ENCODE results near the gene KAT8.

The KAT8 gene

DNA sequence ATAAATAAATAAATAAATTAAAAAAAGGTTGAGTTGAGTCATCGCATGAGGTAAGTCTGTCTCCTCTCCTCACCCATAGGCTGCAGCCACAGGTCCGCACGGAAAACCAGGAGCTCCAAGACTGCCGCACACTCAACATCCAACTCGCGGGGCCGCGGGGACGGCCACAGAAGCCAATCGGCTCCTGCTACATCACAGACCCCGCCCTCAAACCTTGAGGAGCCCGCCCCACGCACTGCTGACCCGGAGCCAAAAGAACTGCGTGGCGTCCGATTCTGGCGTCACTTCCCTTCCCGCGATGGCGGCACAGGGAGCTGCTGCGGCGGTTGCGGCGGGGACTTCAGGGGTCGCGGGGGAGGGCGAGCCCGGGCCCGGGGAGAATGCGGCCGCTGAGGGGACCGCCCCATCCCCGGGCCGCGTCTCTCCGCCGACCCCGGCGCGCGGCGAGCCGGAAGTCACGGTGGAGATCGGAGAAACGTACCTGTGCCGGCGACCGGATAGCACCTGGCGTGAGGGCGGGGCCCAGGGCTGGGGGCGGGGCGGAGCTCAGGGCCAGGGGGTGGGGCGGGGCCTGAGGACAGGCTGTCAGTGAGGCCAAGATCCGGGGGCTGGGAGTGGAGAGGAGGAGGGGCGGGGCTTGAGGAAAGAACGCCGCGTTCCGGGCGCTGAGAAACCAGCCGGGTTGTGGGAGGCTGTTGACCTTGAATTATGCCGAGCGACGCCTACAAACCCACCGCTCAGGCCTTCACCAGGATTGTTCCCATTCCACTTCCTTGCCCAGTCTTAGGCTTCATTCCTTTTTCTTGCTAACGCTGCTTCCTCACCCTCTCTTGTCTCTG, at the start of gene KAT8:
TSS of gene KAT8 (plus strand) at position 281 of the 839 bp plus-strand sequence. CDS start at position 299, 18 bp downstream.
- peak; percentile 97 for DNase-seq (ENCODE audit: low spot score)

GRCh38 chr16:31071861-31072260, 45.6 kb upstream of the KAT8 start:
- no peak for DNase-seq (ENCODE audit: low spot score)

DNA sequence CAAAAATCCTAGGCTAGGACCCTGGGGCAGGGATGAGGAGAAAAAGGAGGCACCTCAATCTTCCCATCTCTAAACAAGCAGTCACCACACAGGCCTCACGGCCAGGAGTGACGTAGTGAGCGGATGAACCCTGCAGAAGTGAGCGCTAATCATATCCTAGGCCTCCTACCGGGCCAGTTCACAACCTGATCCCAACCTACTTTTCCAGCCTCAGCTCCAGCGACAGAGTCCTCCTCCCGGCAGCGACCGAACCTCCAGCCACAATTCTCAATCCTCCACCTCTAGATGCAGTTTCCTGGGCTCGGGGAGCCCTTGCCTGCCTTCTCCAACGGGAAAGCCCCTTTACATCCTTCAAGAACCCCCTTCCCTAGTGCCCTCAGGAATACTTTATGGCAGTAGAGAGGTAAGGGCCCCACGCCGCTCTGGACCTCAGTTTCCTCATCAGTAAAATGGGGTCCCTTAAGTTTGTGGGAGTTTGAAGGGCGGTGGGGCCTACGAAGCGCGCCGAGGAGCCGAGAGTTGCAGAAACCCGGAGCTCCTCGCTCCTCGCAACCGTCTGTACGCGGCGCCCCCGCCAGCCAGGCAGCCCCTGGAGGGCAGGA, 44.8 kb upstream of the KAT8 start:
- DNase-seq (ENCODE audit: low spot score): peak; percentile 26

GRCh38 chr16:31073142-31073969, 44.1 kb upstream of the KAT8 start:
- peak; percentile 83 for DNase-seq (ENCODE audit: low spot score)

DNA sequence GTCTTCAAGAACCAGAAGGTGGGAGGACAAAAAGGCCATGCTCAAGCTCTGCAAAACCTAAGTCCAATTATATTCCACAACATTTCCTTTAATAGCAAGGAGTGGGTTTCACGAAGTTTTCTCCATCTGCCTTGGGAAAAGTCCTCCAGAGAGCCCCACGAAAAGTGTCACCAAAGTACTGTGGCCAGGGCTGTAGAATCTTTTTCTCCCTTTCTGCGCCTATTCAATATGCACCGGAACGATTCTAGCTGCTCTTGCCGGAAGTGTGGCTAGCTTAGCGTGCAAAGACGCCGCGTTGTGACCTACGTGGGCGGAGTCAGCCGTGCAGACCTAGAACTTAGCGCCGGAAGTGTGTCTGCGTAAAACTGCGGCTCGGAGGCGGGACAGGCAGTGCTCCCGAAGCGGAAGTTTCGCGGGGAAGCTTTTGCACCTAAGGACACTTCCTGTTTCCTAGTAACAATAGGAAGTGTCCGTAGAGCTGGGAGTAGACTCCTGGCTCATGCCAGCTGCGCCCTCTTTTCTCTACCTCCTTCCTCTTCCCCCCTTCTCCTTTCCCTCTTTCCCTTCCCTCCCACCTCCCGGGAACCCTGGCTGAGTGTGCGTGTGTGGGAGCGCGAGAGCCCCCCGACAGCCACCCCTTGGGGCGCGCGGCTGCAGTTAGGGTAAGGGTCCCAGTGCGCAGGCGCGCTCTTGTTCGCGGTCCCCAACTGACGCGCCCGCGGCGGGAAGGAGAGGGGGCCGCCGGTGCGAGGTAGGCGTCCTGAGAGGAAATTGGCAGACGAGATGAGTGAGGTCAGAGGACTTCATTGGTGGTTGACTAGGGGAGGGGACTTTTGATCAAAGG, 43.3 kb upstream of the KAT8 start, which contains the start of the genes ZNF646 and ZNF668:
TSS of gene ZNF646 (plus strand) at position 453 of the 844 bp plus-strand sequence. CDS start 1,903 bp downstream, outside the sequence.
TSS of gene ZNF668 (minus strand) at position 271 of the 844 bp plus-strand sequence. CDS start 9,781 bp downstream, outside the sequence.
- DNase-seq (ENCODE audit: low spot score): peak; percentile 98

DNA sequence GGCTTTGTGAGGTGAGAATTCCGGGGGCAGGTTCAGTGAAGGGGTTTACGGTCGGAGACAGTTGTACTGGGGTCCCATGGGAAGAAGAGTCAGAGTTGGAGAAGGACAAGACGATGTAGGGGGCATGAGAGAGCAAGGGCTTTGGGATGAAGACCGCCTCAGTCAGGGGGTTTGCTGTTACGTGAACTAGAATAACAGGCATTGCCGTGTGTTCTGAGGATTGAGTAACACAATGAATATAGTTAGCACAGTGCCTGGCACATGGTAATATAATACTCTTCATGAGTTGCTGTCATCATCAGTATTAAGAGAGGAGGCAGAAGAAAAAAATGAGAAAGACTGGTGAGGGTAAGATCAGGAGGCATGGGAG, 42.7 kb upstream of the KAT8 start:
- DNase-seq (ENCODE audit: low spot score): no peak

GRCh38 chr16:31076319-31076718, 41.1 kb upstream of the KAT8 start:
- DNase-seq (ENCODE audit: low spot score): no peak

DNA sequence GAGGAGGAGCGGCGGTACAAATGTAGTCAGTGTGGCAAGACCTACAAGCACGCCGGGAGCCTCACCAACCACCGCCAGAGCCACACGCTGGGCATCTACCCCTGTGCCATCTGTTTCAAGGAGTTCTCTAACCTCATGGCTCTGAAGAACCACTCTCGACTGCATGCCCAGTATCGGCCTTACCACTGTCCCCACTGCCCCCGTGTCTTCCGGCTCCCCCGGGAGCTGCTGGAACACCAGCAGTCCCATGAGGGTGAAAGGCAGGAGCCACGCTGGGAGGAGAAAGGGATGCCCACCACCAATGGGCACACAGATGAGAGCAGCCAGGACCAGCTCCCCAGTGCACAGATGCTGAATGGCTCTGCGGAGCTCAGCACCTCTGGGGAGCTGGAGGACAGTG, 40.4 kb upstream of the KAT8 start:
- DNase-seq (ENCODE audit: low spot score): no peak

GRCh38 chr16:31077592-31078396, 39.7 kb upstream of the KAT8 start:
- no peak for DNase-seq (ENCODE audit: low spot score)

GRCh38 chr16:31078597-31079341, 38.7 kb upstream of the KAT8 start:
- no peak for DNase-seq (ENCODE audit: low spot score)

GRCh38 chr16:31079342-31079944, 38.0 kb upstream of the KAT8 start:
- no peak for DNase-seq (ENCODE audit: low spot score)

- no peak for DNase-seq (ENCODE audit: low spot score)
Measured at GRCh38 chr16:31080035-31080629, 37.3 kb upstream of the KAT8 start.

- no peak for DNase-seq (ENCODE audit: low spot score)
Measured at GRCh38 chr16:31080756-31081419, 36.6 kb upstream of the KAT8 start.

DNA sequence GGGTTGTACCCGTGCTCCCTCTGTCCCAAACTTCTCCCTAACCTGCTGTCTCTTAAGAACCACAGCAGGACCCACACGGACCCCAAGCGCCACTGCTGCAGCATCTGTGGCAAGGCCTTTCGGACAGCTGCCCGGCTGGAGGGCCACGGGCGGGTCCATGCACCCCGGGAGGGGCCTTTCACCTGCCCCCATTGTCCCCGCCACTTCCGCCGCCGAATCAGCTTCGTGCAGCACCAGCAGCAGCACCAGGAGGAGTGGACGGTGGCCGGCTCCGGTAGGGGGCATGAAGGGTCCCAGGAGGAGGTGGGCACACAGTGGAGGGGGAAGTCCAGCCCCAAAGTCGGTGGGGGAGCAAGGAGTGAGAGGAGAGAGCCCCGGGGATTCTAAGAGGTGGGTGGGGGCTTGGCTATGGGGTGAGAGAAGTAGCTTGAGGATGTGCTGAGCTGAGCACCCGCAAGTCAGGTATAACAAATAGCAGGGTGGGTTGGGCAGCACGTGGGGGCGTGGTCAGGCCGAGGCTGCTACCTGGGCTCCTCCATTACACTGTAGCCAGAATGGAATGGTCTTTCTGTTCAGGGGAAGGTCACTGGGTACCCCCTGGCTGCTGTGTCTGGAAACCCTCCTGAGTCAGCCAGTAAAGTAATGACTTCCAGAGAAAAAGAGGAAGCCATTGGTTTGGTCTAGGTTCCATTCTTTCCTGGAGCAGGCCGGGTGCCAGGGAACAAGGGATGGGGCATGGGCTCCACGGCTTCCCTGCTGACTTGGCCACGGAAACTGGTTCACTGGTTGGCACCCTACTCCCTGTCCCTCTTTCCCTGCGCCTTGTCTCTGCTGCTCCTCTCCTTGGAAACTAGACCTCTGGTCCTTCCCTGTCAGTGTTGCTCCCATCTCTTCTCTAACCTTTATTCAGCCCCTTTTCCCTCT, 35.8 kb upstream of the KAT8 start:
- no peak for DNase-seq (ENCODE audit: low spot score)

DNA sequence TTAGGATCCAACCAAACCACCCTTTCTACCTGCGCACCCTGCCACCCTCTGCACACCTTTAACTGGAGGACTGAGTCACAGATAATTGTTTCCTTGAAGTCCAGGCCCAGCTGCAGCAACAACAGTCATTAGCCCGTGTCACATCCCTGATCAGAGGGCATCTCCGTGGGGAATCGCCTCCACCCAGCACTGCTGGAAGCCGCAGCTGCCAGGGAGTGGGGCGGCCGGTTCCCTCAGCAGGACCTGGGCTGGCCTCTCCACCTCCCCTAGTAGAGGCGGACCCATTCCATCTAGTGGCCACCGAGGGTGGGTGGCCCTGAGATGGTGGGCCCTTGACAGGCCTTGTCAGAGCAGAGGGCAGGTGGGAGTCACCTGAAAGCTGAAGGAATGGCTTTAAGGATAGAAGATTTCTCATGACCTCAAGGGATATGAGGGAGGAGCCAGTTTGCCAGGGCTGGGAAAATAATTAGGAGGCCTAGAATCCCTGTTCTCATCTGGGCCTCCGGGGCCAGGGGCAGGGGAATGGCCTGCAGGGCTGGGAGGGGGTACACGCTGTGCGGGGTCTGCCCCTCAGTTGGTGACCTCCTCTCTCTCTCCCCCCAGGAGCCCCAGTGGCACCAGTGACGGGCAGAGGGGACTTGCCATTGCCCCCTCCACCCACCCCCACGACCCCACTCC, 35.0 kb upstream of the KAT8 start:
- DNase-seq (ENCODE audit: low spot score): no peak

- DNase-seq (ENCODE audit: low spot score): no peak
Measured at GRCh38 chr16:31083081-31083480, 34.4 kb upstream of the KAT8 start.

- no peak for DNase-seq (ENCODE audit: low spot score)
Measured at GRCh38 chr16:31083556-31083955, 33.9 kb upstream of the KAT8 start.
